DOHH2 (cell line): ENCODE measurements around the gene AP3S2.

ENCODE experiments used
- H3F3A ChIP-seq: fragments of 200-600 bp; sonication (generic), shearing (Covaris generic); 2 replicates; pipeline ENCODE4 v1.6.0; 2016; ENCODE audit warnings: antibody characterized with exemption, mild to moderate bottlenecking; ENCODE audit not compliant: control insufficient read depth, insufficient read depth
- H3K27ac ChIP-seq: fragments of 200-600 bp; sonication (generic); 2 replicates; pipeline ENCODE4 v1.5.1; 2014; ENCODE audit warnings: low read depth, mild to moderate bottlenecking, low read length, moderate library complexity
- H3K27me3 ChIP-seq: fragments of 200-600 bp; sonication (generic); 2 replicates; pipeline ENCODE4 v1.6.1; 2014; ENCODE audit warnings: mild to moderate bottlenecking, low read length, mixed read lengths; ENCODE audit not compliant: control insufficient read depth
- H3K36me3 ChIP-seq: fragments of 200-600 bp; sonication (generic); 2 replicates; pipeline ENCODE4 v1.6.1; 2014; ENCODE audit warnings: mild to moderate bottlenecking, low read length, moderate library complexity, mixed read lengths; ENCODE audit not compliant: control insufficient read depth
- H3K4me1 ChIP-seq: fragments of 200-600 bp; sonication (generic); 2 replicates; pipeline ENCODE4 v1.6.1; 2014; ENCODE audit warnings: mild to moderate bottlenecking, low read length, mixed read lengths; ENCODE audit not compliant: control insufficient read depth
- H3K4me2 ChIP-seq: fragments of 200-600 bp; sonication (generic); 2 replicates; pipeline ENCODE4 v1.6.0; 2014; ENCODE audit warnings: mild to moderate bottlenecking, low read length, moderate library complexity
- H3K4me3 ChIP-seq: fragments of 200-600 bp; sonication (generic); 2 replicates; pipeline ENCODE4 v1.5.1; 2014; ENCODE audit warnings: mild to moderate bottlenecking, low read length, mixed read lengths
- H3K79me2 ChIP-seq: fragments of 200-600 bp; sonication (generic); 2 replicates; pipeline ENCODE4 v1.6.1; 2014; ENCODE audit warnings: mild to moderate bottlenecking, low read length, mixed read lengths; ENCODE audit not compliant: control insufficient read depth
- H3K9me2 ChIP-seq: fragments of 200-600 bp; sonication (generic); replicated peaks from 2 replicates; pipeline ENCODE4 v1.6.1; 2014; ENCODE audit warnings: mild to moderate bottlenecking, low read length, mixed read lengths; ENCODE audit not compliant: control insufficient read depth
- H3K9me3 ChIP-seq: fragments of 200-600 bp; sonication (generic); 2 replicates; pipeline ENCODE4 v1.6.1; 2014; ENCODE audit warnings: antibody characterized with exemption, low read length, mixed read lengths; ENCODE audit not compliant: control insufficient read depth, insufficient read depth
- H4K20me1 ChIP-seq: fragments of 200-600 bp; sonication (generic); 2 replicates; pipeline ENCODE4 v1.6.0; 2014; ENCODE audit warnings: low read depth, mild to moderate bottlenecking, antibody characterized with exemption, low read length, moderate library complexity; ENCODE audit not compliant: control insufficient read depth, insufficient read depth
- EZH2phosphoT487 ChIP-seq: fragments of 200-600 bp; sonication (generic); IDR thresholded peaks from 2 replicates; pipeline ENCODE4 v1.6.1; 2017; ENCODE audit warnings: borderline replicate concordance, mild to moderate bottlenecking, antibody characterized with exemption, low read length, moderate library complexity, mixed read lengths
- TF ChIP-seq, protein P1 (sequence below): fragments of 200-600 bp; sonication (generic); IDR thresholded peaks from one replicate; pipeline ENCODE4 v1.5.1; 2014; ENCODE audit warnings: antibody characterized with exemption, mild to moderate bottlenecking, low read depth, low read length; ENCODE audit not compliant: poor library complexity, severe bottlenecking

Gene AP3S2

DNA sequence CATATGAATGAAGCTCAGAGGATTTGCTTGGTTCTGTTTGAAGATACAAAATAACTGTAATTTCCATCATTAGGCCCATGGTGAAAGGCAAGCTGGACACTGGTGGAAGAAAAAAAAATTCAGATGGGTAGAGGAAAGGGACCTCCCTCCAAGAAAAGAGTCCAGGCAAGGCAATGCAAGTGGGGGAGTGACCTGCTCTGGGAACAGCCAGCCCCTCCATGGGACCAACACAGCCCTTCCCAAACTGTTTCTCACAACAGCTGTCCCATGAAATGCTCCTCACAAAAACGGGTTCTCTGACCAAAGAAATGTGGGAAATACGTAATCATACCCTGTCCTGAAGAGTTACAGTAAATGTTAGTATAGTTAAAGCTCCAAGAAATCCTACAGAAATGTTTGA is 4.4 kb upstream of the AP3S2 start:
- 0 out of 2 replicates have a peak, but pooled peaks cover 3% of the 10 kb centered on the region for H3F3A ChIP-seq
- H3K27ac ChIP-seq: no peak overlapping the region
- H4K20me1 ChIP-seq: no peaks in the 10 kb centered on the region
- no peaks in the 10 kb centered on the region for H3K9me3 ChIP-seq
- H3K9me2 ChIP-seq: no peaks in the 10 kb centered on the region
- H3K36me3 ChIP-seq: peaks cover 3% of the 10 kb centered on the region; the same call in 1 of the 2 replicates
- no peak overlapping the region for H3K4me3 ChIP-seq
- no peak overlapping the region for H3K4me2 ChIP-seq
- TF ChIP-seq EZH2phosphoT487: no peak
- TF ChIP-seq, protein P1, sequence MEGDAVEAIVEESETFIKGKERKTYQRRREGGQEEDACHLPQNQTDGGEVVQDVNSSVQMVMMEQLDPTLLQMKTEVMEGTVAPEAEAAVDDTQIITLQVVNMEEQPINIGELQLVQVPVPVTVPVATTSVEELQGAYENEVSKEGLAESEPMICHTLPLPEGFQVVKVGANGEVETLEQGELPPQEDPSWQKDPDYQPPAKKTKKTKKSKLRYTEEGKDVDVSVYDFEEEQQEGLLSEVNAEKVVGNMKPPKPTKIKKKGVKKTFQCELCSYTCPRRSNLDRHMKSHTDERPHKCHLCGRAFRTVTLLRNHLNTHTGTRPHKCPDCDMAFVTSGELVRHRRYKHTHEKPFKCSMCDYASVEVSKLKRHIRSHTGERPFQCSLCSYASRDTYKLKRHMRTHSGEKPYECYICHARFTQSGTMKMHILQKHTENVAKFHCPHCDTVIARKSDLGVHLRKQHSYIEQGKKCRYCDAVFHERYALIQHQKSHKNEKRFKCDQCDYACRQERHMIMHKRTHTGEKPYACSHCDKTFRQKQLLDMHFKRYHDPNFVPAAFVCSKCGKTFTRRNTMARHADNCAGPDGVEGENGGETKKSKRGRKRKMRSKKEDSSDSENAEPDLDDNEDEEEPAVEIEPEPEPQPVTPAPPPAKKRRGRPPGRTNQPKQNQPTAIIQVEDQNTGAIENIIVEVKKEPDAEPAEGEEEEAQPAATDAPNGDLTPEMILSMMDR: no peak
- H3K27me3 ChIP-seq: no peaks in the 10 kb centered on the region
- peaks cover 15% of the 10 kb centered on the region for H3K4me1 ChIP-seq
- H3K79me2 ChIP-seq: peaks cover 7% of the 10 kb centered on the region

DNA sequence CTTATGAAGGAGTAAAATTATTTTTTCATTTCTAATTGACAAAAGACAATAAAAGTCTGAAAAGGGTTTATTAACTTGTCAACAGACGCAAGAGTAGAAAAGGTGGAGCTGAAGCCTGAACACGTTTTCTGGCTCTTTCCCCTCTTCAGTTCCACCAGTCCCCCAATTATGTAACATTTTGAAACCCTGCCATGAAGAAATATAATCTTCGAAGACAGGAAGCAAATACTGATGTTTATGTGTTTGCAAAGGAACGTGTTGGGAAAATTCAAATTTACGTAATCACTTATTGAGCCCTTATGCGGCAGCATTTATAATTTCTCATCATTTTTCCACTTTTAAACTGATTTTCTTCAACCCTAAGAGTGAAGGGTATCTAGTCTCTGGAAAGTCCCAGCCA is 767 bp downstream of the AP3S2 start:
- Histone ChIP-seq H3K4me2 (peak overlapping the region; percentile 87), H4K20me1 (0 out of 2 replicates have a peak, but pooled peaks cover 5% of the 10 kb centered on the region), H3K27me3 (no peaks in the 10 kb centered on the region), H3K36me3 (peaks cover 14% of the 10 kb centered on the region), H3K4me3 (peak overlapping the region; percentile 90), H3K9me2 (no peaks in the 10 kb centered on the region), H3K9me3 (no peaks in the 10 kb centered on the region), H3K79me2 (peaks cover 38% of the 10 kb centered on the region), H3F3A (0 out of 2 replicates have a peak, but pooled peaks cover 3% of the 10 kb centered on the region), H3K27ac (no peak overlapping the region), H3K4me1 (peaks cover 23% of the 10 kb centered on the region)
- TF ChIP-seq EZH2phosphoT487: no peak
- TF ChIP-seq, protein P1: no peak

DNA sequence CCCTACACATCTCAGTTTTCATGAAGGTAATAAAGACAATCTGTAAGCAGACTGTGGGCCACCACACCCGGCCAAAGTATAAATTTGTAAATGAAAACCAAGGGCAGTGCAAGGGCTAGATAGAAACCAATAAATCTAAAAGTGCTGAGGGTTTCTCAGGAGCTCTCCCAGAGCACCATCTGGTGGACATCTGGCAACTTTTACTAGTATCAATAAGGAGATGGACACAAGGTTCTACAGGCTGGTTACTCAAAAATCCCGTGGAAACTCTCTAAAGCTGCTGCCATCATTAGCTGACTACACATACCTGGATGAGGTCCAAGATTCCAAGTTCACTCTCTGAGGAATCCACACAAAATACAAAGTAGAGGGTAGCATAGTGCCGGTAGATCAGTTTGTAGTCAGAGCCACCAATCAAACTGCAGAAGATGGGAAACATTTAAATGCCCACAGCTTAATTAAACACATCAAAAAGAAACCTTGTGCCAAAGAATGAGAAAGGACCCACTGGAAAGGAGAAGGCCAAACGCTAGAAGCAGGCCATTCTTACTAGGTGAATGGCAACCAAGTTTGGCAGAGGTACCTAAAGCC is 5.5 kb downstream of the AP3S2 start:
- H3K9me2 ChIP-seq: no peaks in the 10 kb centered on the region
- H3K79me2 ChIP-seq: peaks cover 33% of the 10 kb centered on the region
- no peak for TF ChIP-seq EZH2phosphoT487
- TF ChIP-seq, protein P1: peak; percentile 21
- no peaks in the 10 kb centered on the region for H3F3A ChIP-seq
- H3K27ac ChIP-seq: no peak overlapping the region
- H3K4me1 ChIP-seq: peaks cover 23% of the 10 kb centered on the region
- H4K20me1 ChIP-seq: 0 out of 2 replicates have a peak, but pooled peaks cover 5% of the 10 kb centered on the region
- H3K4me2 ChIP-seq: no peak overlapping the region
- no peak overlapping the region for H3K4me3 ChIP-seq
- no peaks in the 10 kb centered on the region for H3K9me3 ChIP-seq
- no peaks in the 10 kb centered on the region for H3K27me3 ChIP-seq
- peaks cover 38% of the 10 kb centered on the region for H3K36me3 ChIP-seq
